B cell (primary cell): ENCODE measurements around the gene SUPT5H. TPM values are rescaled to one million over a fixed set of nuclear protein-coding genes. Genes with fewer than 3 reads are reported as not detected.

Experiments used
- ATAC-seq: fragments of 200-7000 bp; cut with Tn5 transposase; one replicate; pipeline ENCODE4 v1.10.0; 2021; ENCODE audit warnings: low read depth, mild to moderate bottlenecking, moderate number of reproducible peaks, moderate library complexity
- CTCF ChIA-PET: fragments of 350-600 bp; sonication (Branson Sonifier 250); formaldehyde crosslinking; loops from one replicate; lab custom pipeline; 2021; ENCODE audit warnings: antibody characterized with exemption, inconsistent platforms; lab: Charles Lee
- POLR2A ChIA-PET: fragments of 350-600 bp; sonication (Branson Sonifier 250); formaldehyde crosslinking; loops from one replicate; lab custom pipeline; 2021; ENCODE audit warnings: antibody characterized with exemption; lab: Charles Lee
- DNase-seq: peaks from one replicate; pipeline ENCODE4 v3.0.0; 2013
- H2AFZ ChIP-seq: 2 replicates; pipeline ENCODE4 v1.6.1; 2012; ENCODE audit warnings: mild to moderate bottlenecking, low read depth, low read length; ENCODE audit not compliant: insufficient read depth, poor library complexity, severe bottlenecking
- H3K27ac ChIP-seq, 2 donors: 1 replicate in 1 of 2; 2 replicates in 1 of 2; pipeline ENCODE4 v1.5.1; 2012 to 2013; ENCODE audit warnings: low read length in 2 of 2, mild to moderate bottlenecking in 2 of 2, moderate library complexity in 1 of 2
- H3K27me3 ChIP-seq, 4 experiments: fragments of 200-600 bp in 1 of 4; sonication (generic) in 1 of 4; replicated peaks in 1 of 4; 1 replicate in 2 of 4; 2 replicates in 2 of 4; pipeline versions ENCODE4 v1.6.1 to v1.7.0; 2013 to 2016; ENCODE audit warnings: low read length in 3 of 4, mild to moderate bottlenecking in 2 of 4, mixed read lengths in 1 of 4, moderate library complexity in 1 of 4; ENCODE audit not compliant: insufficient read depth in 4 of 4, control insufficient read depth in 3 of 4; ENCODE audit errors: control extremely low read depth in 1 of 4
- H3K36me3 ChIP-seq, 2 experiments: replicated peaks in 1 of 2; 1 replicate in 1 of 2; 2 replicates in 1 of 2; pipeline versions ENCODE4 v1.6.1 to v1.7.1; 2013; ENCODE audit warnings: low read length in 1 of 2; ENCODE audit not compliant: insufficient read depth in 2 of 2, control insufficient read depth in 1 of 2; ENCODE audit errors: control extremely low read depth in 1 of 2, extremely low read depth in 1 of 2
- H3K4me1 ChIP-seq, 2 donors: fragments of 200-600 bp in 1 of 2; sonication (generic) in 1 of 2; 1 replicate in 1 of 2; 2 replicates in 1 of 2; pipeline versions ENCODE4 v1.5.1 to v1.6.1; 2013 to 2017; ENCODE audit warnings: low read length in 2 of 2; ENCODE audit not compliant: control insufficient read depth in 2 of 2, insufficient read depth in 2 of 2
- H3K4me2 ChIP-seq: replicated peaks from 2 replicates; pipeline ENCODE3; 2012; ENCODE audit warnings: mild to moderate bottlenecking, low read depth, low read length; ENCODE audit not compliant: poor library complexity, severe bottlenecking
- H3K4me3 ChIP-seq, 5 experiments: fragments of 200-600 bp in 1 of 5; sonication (generic) in 1 of 5; 1 replicate in 3 of 5; 2 replicates in 2 of 5; pipeline versions ENCODE4 v1.5.1 to v1.7.0; 2011 to 2016; ENCODE audit warnings: low read length in 4 of 5, mild to moderate bottlenecking in 4 of 5, low read depth in 2 of 5, control low read depth in 1 of 5, moderate library complexity in 1 of 5; ENCODE audit not compliant: insufficient read depth in 1 of 5; ENCODE audit errors: control extremely low read depth in 1 of 5, extremely low read depth in 1 of 5
- H3K79me2 ChIP-seq: fragments of 200-600 bp; sonication (generic); one replicate; pipeline ENCODE4 v1.6.0; 2016; ENCODE audit warnings: low read length; ENCODE audit not compliant: control insufficient read depth, insufficient read depth
- H3K9ac ChIP-seq: fragments of 200-600 bp; sonication (generic); 2 replicates; pipeline ENCODE4 v1.6.1; 2017; ENCODE audit warnings: mild to moderate bottlenecking, low read length, moderate library complexity
- H3K9me3 ChIP-seq, 3 donors: one replicate each; pipeline versions ENCODE4 v1.6.1 to v1.7.1; 2013; ENCODE audit warnings: low read length in 2 of 3; ENCODE audit not compliant: control insufficient read depth in 2 of 3, insufficient read depth in 1 of 3; ENCODE audit errors: control extremely low read depth in 1 of 3
- H4K20me1 ChIP-seq: 2 replicates; pipeline ENCODE4 v1.6.0; 2012; ENCODE audit warnings: mild to moderate bottlenecking, low read length; ENCODE audit not compliant: insufficient read depth, control insufficient read depth, poor library complexity, severe bottlenecking
- H3K27ac Mint-ChIP-seq: one replicate; pipeline ENCODE4 v1.8.0; 2021; ENCODE audit warnings: mixed read lengths
- H3K27me3 Mint-ChIP-seq: one replicate; pipeline ENCODE4 v1.8.0; 2021; ENCODE audit warnings: mixed read lengths
- H3K4me1 Mint-ChIP-seq: one replicate; pipeline ENCODE4 v1.8.0; 2021; ENCODE audit warnings: mixed read lengths
- H3K4me3 Mint-ChIP-seq: one replicate; pipeline ENCODE4 v1.8.0; 2021; ENCODE audit warnings: mixed read lengths
- H3K9me3 Mint-ChIP-seq: one replicate; pipeline ENCODE4 v1.8.0; 2022; ENCODE audit warnings: mixed read lengths; ENCODE audit not compliant: insufficient read depth
- EZH2 ChIP-seq: IDR thresholded peaks from 2 replicates; pipeline ENCODE4 v1.6.1; 2012; ENCODE audit warnings: borderline replicate concordance, low read depth, mild to moderate bottlenecking, moderate library complexity, low read length; ENCODE audit not compliant: insufficient read depth, poor library complexity, severe bottlenecking
- WGBS: methylation state at CpG from one replicate; pipeline ENCODE4 v1.1.5; 2013; ENCODE audit warnings: missing lambda C conversion rate; ENCODE audit not compliant: insufficient coverage; 5-methylcytosine and 5-hydroxymethylcytosine counted together
- intact Hi-C: fragments of 100-400 bp; cut with micrococcal nuclease; formaldehyde crosslinking; loops from one replicate; pipeline ENCODE4 v1.10.0; 2022
- polyA plus RNA-seq: library from polyadenylated mRNA; depleted of rRNA; stranded (reverse); fragments of >200 nt; gene quantifications from 2 replicates; pipeline ENCODE4 v1.2.3, GENCODE V29; 2012
- total RNA-seq, 2 donors: library from RNA; stranded (reverse); fragments of 120-200 nt in 1 of 2; gene quantifications; 1 replicate in 1 of 2; 2 replicates in 1 of 2; pipeline versions ENCODE4 v1.2.3 to v1.2.4, GENCODE V29; 2013 to 2022
- TF ChIP-seq, protein P1 (sequence below): fragments of 200-600 bp; IDR thresholded peaks from one replicate; pipeline ENCODE4 v1.8.0; 2022; ENCODE audit warnings: antibody characterized with exemption, mild to moderate bottlenecking

SUPT5H gene
- total and polyA plus RNA-seq, 2 donors (not counting 1 experiment from before 2014, with no cell fraction given), result 119 to 203 TPM

DNA sequence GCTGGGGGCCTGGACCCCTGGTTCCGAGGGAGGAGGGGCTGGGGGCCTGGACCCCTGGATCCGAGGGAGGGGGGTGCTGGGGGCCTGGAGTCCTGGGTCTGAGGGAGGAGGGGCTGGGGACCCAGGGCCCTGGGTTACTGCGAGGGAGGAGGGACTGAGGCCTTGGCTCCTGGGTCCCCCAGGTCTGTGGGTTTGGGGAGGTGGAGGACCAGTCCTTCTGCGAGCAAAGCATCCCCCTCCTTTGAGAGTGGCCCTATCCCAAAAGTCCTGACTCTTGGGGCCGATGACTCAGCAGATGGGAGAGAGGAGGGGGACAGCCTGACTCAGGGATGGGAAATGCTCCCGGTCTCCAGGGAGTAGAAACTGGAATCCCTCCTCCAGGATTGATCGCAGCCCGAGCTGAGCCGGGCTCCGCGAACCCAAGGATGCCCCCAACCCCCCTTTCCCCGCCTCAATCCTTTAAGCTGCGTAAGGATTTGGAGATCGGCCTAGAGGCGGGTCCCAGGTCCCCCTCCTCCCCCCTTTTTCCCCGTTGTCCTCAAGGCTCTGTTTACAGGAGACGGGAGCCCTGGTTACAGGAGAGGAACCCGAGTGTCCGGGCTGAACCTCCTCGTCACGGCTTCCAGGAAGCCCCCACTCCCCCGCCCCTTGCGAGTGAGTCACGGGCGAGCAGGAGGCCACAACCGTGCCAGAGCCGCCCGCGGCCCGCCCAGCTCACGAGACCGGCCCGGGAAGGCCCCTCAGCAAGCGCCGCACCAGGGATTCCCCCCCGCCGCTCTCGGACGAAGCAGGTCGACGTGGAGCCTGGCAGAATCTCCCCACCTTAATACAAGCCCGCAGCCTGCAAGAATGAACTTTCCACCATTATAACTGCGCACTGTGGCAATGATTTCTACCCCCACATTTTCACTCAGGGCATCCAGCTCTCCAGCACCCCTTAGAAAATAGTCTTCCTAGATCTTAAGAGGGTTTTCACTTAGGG is 41.8 kb upstream of the SUPT5H start:
- peak overlapping the region; percentile 100 for H3K27ac ChIP-seq
- peak overlapping the region; percentile 94 for H3K4me3 Mint-ChIP-seq
- TF ChIP-seq EZH2, result no peak
- TF ChIP-seq, protein P1, sequence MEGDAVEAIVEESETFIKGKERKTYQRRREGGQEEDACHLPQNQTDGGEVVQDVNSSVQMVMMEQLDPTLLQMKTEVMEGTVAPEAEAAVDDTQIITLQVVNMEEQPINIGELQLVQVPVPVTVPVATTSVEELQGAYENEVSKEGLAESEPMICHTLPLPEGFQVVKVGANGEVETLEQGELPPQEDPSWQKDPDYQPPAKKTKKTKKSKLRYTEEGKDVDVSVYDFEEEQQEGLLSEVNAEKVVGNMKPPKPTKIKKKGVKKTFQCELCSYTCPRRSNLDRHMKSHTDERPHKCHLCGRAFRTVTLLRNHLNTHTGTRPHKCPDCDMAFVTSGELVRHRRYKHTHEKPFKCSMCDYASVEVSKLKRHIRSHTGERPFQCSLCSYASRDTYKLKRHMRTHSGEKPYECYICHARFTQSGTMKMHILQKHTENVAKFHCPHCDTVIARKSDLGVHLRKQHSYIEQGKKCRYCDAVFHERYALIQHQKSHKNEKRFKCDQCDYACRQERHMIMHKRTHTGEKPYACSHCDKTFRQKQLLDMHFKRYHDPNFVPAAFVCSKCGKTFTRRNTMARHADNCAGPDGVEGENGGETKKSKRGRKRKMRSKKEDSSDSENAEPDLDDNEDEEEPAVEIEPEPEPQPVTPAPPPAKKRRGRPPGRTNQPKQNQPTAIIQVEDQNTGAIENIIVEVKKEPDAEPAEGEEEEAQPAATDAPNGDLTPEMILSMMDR, result no peak
- CTCF ChIA-PET, result interaction anchor here (1.2 to 2.0 kb wide), 3 partner anchors 8 to 13 kb away, joined by 3 to 5 read pairs (median 5); partner anchors contain the start of genes MED29, PAF1 and PLEKHG2
- H3K27ac Mint-ChIP-seq, result peak overlapping the region; percentile 96
- no peaks in the 10 kb centered on the region for H3K27me3 ChIP-seq
- no peaks in the 10 kb centered on the region for H3K27me3 Mint-ChIP-seq
- no peak overlapping the region for H2AFZ ChIP-seq
- H3K4me1 Mint-ChIP-seq, result peaks cover 71% of the 10 kb centered on the region
- H3K9me3 Mint-ChIP-seq, result no peaks in the 10 kb centered on the region
- POLR2A ChIA-PET, result interaction anchor here (0.5 to 8.8 kb wide), 17 partner anchors 8 to 1193 kb away, joined by 3 to 74 read pairs (median 4); partner anchors contain the start of genes EIF3K, MED29, PAF1 and PLEKHG2
- peaks cover 0 to 16% of the 10 kb centered on the region in 2 experiments for H3K36me3 ChIP-seq
- ATAC-seq, result peak; percentile 34
- peaks cover 0 to 11% (median 0%) of the 10 kb centered on the region in 3 donors for H3K9me3 ChIP-seq
- peak overlapping the region; percentile 63 to 91 (median 76) for H3K4me3 ChIP-seq
- H3K4me2 ChIP-seq, result peak overlapping the region; percentile 100
- DNase-seq, result peak; percentile 98
- peaks cover 20% of the 10 kb centered on the region for H4K20me1 ChIP-seq
- H3K4me1 ChIP-seq, result peaks cover 59 to 78% of the 10 kb centered on the region in 2 donors
- H3K79me2 ChIP-seq, result peaks cover 67% of the 10 kb centered on the region
- H3K9ac ChIP-seq, result peak overlapping the region; percentile 98
- intact Hi-C loops, result loop anchor here (10.0 kb wide), 1 partner anchor 539 kb away; no protein-coding TSS in a partner anchor
- WGBS, result under 1% methylated on average over 38 of the region's 43 CpGs
